Cerebellar cortex (tissue), 1 donor: Measurements from ENCODE around the gene MERTK.
"Not testable (repeated sequence)": the region's sequence is repeated elsewhere in the genome, so short reads cannot be mapped to it uniquely, and the experiment has no call there.

ENCODE experiments used
- DNase-seq: peaks from one replicate; pipeline ENCODE4 v3.0.0-alpha.2; 2015; ENCODE audit warnings: low spot score

The MERTK gene

GRCh38 chr2:111897924-111898702 is at the start of gene MERTK:
Gene MERTK, plus strand, starts transcription at chr2:111898607. Its CDS starts 129 bp downstream, at chr2:111898736.
- DNase-seq = peak; percentile 71

- DNase-seq = not testable (repeated sequence)
Observed at GRCh38 chr2:111850646-111851045, 47.8 kb upstream of the MERTK start.

GRCh38 chr2:111852544-111852943 is 45.9 kb upstream of the MERTK start:
- DNase-seq = not testable (repeated sequence)

GRCh38 chr2:111860005-111860404 is 38.4 kb upstream of the MERTK start:
- DNase-seq = not testable (repeated sequence)

GRCh38 chr2:111865124-111865523 is 33.3 kb upstream of the MERTK start:
- not testable (repeated sequence) for DNase-seq

GRCh38 chr2:111872806-111873205 is 25.6 kb upstream of the MERTK start:
- DNase-seq = not testable (repeated sequence)

GRCh38 chr2:111883661-111884591 is 14.5 kb upstream of the MERTK start, which contains the start of gene ANAPC1:
Gene ANAPC1, minus strand, starts transcription at chr2:111884193. Its CDS starts 3,368 bp downstream, at chr2:111880825.
- peak; percentile 89 for DNase-seq

GRCh38 chr2:111884592-111884964 is 13.8 kb upstream of the MERTK start:
- DNase-seq = no peak

GRCh38 chr2:111896024-111896423 is 2.4 kb upstream of the MERTK start:
- DNase-seq = no peak

- DNase-seq = no peak
Observed at GRCh38 chr2:111896576-111896975, 1.8 kb upstream of the MERTK start.

GRCh38 chr2:111897630-111897923 is 830 bp upstream of the MERTK start:
- no peak for DNase-seq

- no peak for DNase-seq
Observed at GRCh38 chr2:111898703-111899514, 502 bp downstream of the MERTK start.

- peak; percentile 52 for DNase-seq
Observed at GRCh38 chr2:111900859-111901258, 2.5 kb downstream of the MERTK start.

GRCh38 chr2:111903516-111903915 is 5.1 kb downstream of the MERTK start:
- DNase-seq = no peak

- DNase-seq = no peak
Observed at GRCh38 chr2:111903930-111904439, 5.6 kb downstream of the MERTK start.

- no peak for DNase-seq
Observed at GRCh38 chr2:111904726-111905474, 6.5 kb downstream of the MERTK start.

- not testable (repeated sequence) for DNase-seq
Observed at GRCh38 chr2:111905475-111905869, 7.1 kb downstream of the MERTK start.

- DNase-seq = peak; percentile 38
Observed at GRCh38 chr2:111905990-111906735, 7.8 kb downstream of the MERTK start.

- DNase-seq = no peak
Observed at GRCh38 chr2:111908578-111908977, 10.2 kb downstream of the MERTK start.

GRCh38 chr2:111909079-111909478 is 10.7 kb downstream of the MERTK start:
- DNase-seq = no peak
